CD4-positive, alpha-beta T cell treated with Interleukin-2 at 100 ng/mL for 4 hours (primary cell): Measurements from ENCODE around the gene REG1B.
"Not testable (repeated sequence)": the region's sequence is repeated elsewhere in the genome, so short reads cannot be mapped to it uniquely, and the experiment has no call there.

ENCODE experiments used
- DNase-seq: peaks from one replicate; pipeline ENCODE4 v3.0.0-alpha.2; 2020; ENCODE audit warnings: low spot score

Gene REG1B

DNA sequence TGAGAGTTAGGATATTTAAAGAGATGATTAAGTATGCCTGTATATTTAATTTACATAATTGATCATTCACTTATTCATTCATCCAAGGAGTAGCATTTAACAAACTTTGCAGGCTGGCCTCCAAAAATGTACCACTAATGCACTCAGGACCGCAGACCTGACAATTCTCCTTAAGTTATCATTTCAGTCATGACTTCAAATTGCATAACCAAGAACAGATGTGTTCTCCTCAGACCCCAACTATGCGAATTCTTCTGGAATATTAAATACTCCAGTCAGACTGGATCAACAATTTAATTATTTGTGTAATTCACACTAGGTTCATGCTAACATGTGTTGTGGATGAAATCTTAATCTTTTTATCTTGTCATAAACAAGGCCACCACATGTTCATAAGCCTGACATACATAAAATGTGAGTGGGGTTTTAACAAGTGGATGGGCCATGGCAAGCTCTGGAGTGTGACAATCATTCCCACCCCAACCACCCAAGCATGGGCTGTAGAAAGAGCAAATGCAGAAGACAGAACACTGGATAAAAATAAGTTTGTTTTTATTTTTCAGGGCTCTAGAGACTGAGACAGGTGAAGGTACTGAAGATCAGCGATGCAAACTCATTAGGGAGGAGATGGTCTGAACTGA is 3.2 kb downstream of the REG1B start:
- DNase-seq: no peak

DNA sequence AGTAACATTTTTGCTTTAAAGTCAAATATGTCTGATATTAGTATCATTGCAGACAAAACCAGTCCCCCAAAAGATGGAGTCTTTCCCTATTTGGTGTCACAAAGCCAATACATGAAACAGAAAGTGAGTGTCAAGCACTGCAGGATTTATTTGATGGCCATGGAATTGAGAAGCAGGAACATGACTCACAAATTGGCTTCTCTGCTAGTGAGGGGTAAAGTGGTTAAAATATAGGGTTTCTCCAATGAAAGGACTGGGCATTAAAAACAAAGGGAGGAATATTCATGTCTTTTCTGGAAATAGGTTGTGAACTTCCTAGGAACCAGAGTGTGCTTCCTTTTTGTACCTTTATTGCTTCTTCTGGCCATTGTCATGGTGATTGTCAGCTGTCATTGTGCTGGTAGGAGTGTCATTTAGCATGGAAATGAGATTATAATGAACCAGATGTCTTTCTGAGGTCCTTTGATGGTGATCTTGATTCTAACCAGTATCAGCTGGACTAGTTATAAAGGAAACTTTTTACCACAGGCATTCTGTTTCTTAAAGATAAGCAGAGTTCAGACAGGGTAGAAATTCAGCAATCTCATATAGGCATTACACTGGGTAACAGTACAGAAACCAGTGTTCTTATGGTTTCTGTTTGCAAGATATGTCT is 4.1 kb downstream of the REG1B start:
- no peak for DNase-seq

DNA sequence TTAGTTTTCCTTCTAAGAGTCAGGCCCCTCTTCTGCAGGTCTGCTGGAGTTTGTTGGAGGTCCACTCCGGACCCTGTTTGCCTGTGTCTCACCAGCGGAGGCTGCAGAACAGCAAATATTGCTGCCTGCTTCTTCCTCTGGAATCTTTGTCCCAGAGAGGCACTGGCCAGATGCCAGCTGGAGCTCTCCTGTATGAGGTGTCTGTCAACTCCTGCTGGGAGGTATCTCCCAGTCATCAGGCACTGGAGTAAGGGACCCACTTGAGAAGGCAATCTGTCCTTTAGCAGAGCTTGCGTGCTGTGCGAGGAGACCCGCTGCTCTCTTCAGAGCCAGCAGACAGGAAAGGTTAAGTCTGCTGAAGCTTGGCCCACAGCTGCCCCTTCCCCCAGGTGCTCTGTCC is 4.8 kb downstream of the REG1B start:
- no peak for DNase-seq

DNA sequence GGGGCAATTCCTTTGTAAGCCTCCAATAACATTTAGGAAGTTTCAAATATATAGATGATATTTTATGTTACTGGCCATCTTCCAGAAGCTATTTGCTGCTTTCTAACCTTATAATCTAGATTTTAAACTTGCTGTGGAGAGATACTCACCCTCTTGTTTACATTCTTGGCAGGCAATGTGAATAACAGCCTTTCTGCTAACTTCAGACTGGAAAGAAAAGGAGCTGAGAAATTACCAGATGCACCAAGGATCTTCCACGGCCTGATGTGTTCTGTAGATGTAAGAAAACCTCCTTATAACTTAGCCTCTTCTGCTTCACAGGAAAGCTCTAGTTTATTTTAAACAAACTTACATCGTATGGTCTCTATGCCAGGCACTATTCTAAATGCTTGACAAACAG is 16.7 kb downstream of the REG1B start:
- no peak for DNase-seq

DNA sequence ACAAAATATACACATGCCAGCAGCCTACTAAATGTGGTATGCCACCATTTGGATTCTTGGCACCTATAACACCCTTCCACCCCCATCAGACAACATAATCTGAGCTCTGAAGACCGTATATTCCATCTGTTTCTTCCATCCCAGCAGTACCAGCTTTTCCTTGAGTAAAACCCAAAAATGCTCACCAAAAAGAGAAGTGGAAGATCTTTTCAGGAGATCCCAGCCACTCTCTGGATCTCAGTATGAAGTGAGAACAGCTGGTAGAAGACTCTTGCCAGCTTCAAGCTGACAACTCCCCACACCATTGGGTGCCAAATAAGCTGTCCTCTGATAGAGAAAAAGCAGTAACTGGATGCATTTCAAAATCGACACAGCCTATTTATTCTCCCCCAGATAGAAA is 22.6 kb downstream of the REG1B start:
- DNase-seq: no peak

DNA sequence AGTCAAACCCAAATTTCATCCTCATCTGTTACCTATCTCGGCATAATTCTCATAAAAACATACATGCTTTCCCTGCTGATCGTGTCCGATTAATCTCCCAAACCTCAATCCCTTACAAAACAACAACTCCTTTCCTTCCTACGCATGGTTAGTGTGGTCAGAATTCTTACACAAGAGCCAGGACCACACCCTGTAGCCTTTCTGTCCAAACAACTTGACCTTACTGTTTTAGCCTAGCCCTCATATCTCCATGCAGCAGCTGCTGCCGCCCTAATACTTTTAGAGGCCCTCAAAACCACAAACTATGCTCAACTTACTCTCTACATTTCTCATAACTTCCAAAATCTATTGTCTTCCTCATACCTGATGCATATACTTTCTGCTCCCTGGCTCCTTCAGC is 33.0 kb downstream of the REG1B start:
- DNase-seq: not testable (repeated sequence)

DNA sequence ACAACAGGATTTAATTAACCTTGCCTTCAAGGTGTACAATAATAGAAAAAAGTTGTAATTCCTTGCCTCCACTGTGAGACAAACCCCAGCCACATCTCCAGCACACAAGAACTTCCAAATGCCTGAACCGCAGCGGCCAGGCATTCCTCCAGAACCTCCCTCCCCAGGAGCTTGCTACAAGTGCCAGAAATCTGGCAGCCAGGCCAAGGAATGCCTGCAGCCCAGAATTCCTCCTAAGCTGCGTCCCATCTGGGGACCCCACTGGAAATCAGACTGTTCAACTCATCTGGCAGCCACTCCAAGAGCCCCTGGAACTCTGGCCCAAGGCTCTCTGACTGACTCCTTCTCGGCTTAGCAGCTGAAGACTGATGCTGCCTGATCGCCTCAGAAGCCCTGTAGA is 34.3 kb downstream of the REG1B start:
- DNase-seq: not testable (repeated sequence)

DNA sequence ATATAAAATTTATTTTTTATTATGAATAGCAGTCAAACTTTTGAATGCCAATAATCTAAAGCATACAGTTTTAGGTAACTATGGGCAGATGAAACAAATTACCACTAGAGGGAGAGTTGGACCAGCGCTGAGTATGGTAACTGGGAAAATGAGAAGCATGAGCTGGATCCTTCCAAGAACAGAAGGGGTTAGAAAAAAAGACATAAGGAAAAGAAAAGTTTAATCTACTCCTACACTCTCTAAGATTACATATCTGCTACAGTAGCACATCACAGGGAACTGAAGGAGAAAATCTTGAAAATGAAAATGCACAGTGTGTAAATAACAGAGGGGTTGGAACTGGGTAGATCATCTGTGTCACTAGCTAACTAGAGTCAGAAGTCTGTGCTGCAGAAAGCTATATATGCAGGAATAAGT is 46.8 kb downstream of the REG1B start:
- DNase-seq: no peak

DNA sequence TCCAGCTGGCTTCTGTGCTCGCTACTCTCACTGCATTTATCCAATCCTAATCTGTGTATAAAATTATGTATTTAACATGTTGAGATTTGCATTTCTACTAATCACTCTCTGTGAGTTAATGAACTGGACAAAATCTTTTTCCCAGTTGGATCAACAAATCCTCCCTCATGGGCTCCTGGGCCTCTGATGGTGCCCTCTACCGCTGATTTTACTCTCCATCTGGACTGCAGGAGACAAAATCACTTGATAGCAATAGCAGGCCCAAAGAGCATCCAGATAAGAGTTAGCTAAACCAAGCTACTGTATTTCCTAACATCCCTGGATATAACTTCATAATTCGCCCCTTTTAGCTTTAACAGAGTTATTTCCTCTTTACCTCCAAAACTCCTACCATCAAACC is 47.8 kb downstream of the REG1B start:
- no peak for DNase-seq
